H1 (cell line): Measurements from ENCODE around the gene RNASE4. TPM values are rescaled to one million over a fixed set of nuclear protein-coding genes. Genes with fewer than 3 reads are reported as not detected.
"Not testable (repeated sequence)": the region's sequence is repeated elsewhere in the genome, so short reads cannot be mapped to it uniquely, and the experiment has no call there.

Experiments
- CTCF ChIA-PET: fragments of 300-600 bp; sonication (Branson Sonifier 250); formaldehyde crosslinking; loops from one replicate; lab custom pipeline; 2021; ENCODE audit not compliant: partially characterized antibody; lab: Charles Lee
- POLR2A ChIA-PET: fragments of 300-600 bp; sonication (Branson Sonifier 250); formaldehyde crosslinking; loops from one replicate; lab custom pipeline; 2021; ENCODE audit warnings: inconsistent platforms; ENCODE audit not compliant: partially characterized antibody; lab: Charles Lee
- DNase-seq, 2 experiments: peaks; one replicate each; pipeline versions ENCODE4 v3.0.0 to v3.0.0-alpha.2; 2010 to 2022; ENCODE audit warnings: low spot score in 2 of 2, low read depth in 1 of 2, mixed read lengths in 1 of 2
- FAIRE-seq: peaks from 2 replicates; lab custom pipeline; 2011; peaks lifted over from hg19 to GRCh38; lab: Jason Lieb, UNC
- H2AFZ ChIP-seq: 2 replicates; pipeline ENCODE4 v1.8.1; 2012; ENCODE audit warnings: low read length, inconsistent platforms
- H2AK5ac ChIP-seq: 2 replicates; pipeline ENCODE4 v1.6.1; 2013; ENCODE audit warnings: low read depth, low read length
- H2BK120ac ChIP-seq: replicated peaks from 2 replicates; pipeline ENCODE3; 2013; ENCODE audit warnings: low read depth, low read length, inconsistent platforms
- H2BK12ac ChIP-seq: 2 replicates; pipeline ENCODE4 v1.6.1; 2013; ENCODE audit warnings: low read depth, low read length
- H2BK15ac ChIP-seq: 2 replicates; pipeline ENCODE4 v1.6.1; 2013; ENCODE audit warnings: low read length
- H2BK20ac ChIP-seq: 2 replicates; pipeline ENCODE4 v1.6.1; 2013; ENCODE audit warnings: low read length
- H2BK5ac ChIP-seq: 2 replicates; pipeline ENCODE4 v1.6.1; 2013; ENCODE audit warnings: low read depth, low read length
- H3K14ac ChIP-seq: 2 replicates; pipeline ENCODE4 v1.6.1; 2013; ENCODE audit warnings: inconsistent platforms; ENCODE audit not compliant: insufficient read length
- H3K18ac ChIP-seq: 2 replicates; pipeline ENCODE4 v1.6.1; 2013; ENCODE audit warnings: low read length; ENCODE audit errors: extremely low read depth
- H3K23ac ChIP-seq: 2 replicates; pipeline ENCODE4 v1.6.1; 2013; ENCODE audit warnings: inconsistent platforms; ENCODE audit not compliant: insufficient read length
- H3K23me2 ChIP-seq: 2 replicates; pipeline ENCODE4 v1.6.1; 2013; ENCODE audit warnings: low read depth, low read length
- H3K27ac ChIP-seq: 2 replicates; pipeline ENCODE4 v1.6.1; 2011; ENCODE audit warnings: low read depth, low read length, inconsistent platforms
- H3K27me3 ChIP-seq, 4 experiments: replicated peaks in 1 of 4; 1 replicate in 1 of 4; 2 replicates in 3 of 4; pipeline versions ENCODE4 v1.6.1 to v1.8.1; 2011 to 2013; ENCODE audit warnings: low read length in 3 of 4, mild to moderate bottlenecking in 3 of 4, inconsistent platforms in 2 of 4, mixed read lengths in 2 of 4, moderate library complexity in 1 of 4; ENCODE audit not compliant: control insufficient read depth in 3 of 4, insufficient read depth in 3 of 4; ENCODE audit errors: extremely low read depth in 1 of 4
- H3K36me3 ChIP-seq, 4 experiments: 2 replicates each; pipeline versions ENCODE4 v1.6.1 to v1.8.1; 2011 to 2013; ENCODE audit warnings: mild to moderate bottlenecking in 4 of 4, low read length in 3 of 4, moderate library complexity in 2 of 4, control low read depth in 1 of 4, inconsistent platforms in 1 of 4; ENCODE audit not compliant: insufficient read depth in 4 of 4, control insufficient read depth in 2 of 4
- H3K4ac ChIP-seq: replicated peaks from 2 replicates; pipeline ENCODE3; 2013; ENCODE audit warnings: low read length, low read depth, mixed read lengths, inconsistent platforms; ENCODE audit not compliant: insufficient read length
- H3K4me1 ChIP-seq, 4 experiments: replicated peaks in 1 of 4; 1 replicate in 1 of 4; 2 replicates in 3 of 4; pipeline versions ENCODE4 v1.6.1 to v1.8.1; 2011 to 2013; ENCODE audit warnings: low read length in 3 of 4, inconsistent platforms in 2 of 4, mixed read lengths in 1 of 4; ENCODE audit not compliant: insufficient read depth in 4 of 4, control insufficient read depth in 3 of 4
- H3K4me2 ChIP-seq, 2 experiments: 2 replicates each; pipeline versions ENCODE4 v1.6.1 to v1.8.1; 2011 to 2013; ENCODE audit warnings: low read depth in 2 of 2, low read length in 2 of 2, control low read depth in 1 of 2, inconsistent platforms in 1 of 2, mild to moderate bottlenecking in 1 of 2; ENCODE audit not compliant: insufficient read depth in 1 of 2
- H3K4me3 ChIP-seq, 4 experiments: fragments of 200-600, 300-600 bp in 1 of 4; sonication (generic), shearing (Covaris generic), sonication (Bioruptor Twin) in 1 of 4; 2 replicates each; pipeline versions ENCODE4 v1.5.1 to v1.8.1; 2011 to 2016; ENCODE audit warnings: low read length in 4 of 4, low read depth in 3 of 4, control low read depth in 2 of 4, inconsistent platforms in 2 of 4, mild to moderate bottlenecking in 2 of 4, mixed read lengths in 1 of 4, moderate library complexity in 1 of 4; ENCODE audit not compliant: insufficient read depth in 2 of 4; ENCODE audit errors: extremely low read depth in 1 of 4
- H3K56ac ChIP-seq: replicated peaks from 2 replicates; pipeline ENCODE3; 2013; ENCODE audit warnings: low read depth, mild to moderate bottlenecking, mixed read lengths, low read length, inconsistent platforms; ENCODE audit not compliant: insufficient read length
- H3K79me1 ChIP-seq: 2 replicates; pipeline ENCODE4 v1.6.1; 2013; ENCODE audit warnings: low read depth, low read length, control low read depth
- H3K79me2 ChIP-seq, 2 experiments: 2 replicates each; pipeline versions ENCODE4 v1.6.1 to v1.8.1; 2012 to 2013; ENCODE audit warnings: low read length in 2 of 2, mild to moderate bottlenecking in 2 of 2, inconsistent platforms in 1 of 2; ENCODE audit not compliant: insufficient read depth in 2 of 2, control insufficient read depth in 1 of 2
- H3K9ac ChIP-seq, 4 experiments: replicated peaks in 1 of 4; 1 replicate in 1 of 4; 2 replicates in 3 of 4; pipeline versions ENCODE4 v1.6.1 to v1.8.1; 2011 to 2013; ENCODE audit warnings: low read depth in 3 of 4, low read length in 3 of 4, control low read depth in 2 of 4, mild to moderate bottlenecking in 2 of 4, moderate library complexity in 2 of 4, inconsistent platforms in 1 of 4; ENCODE audit errors: extremely low read depth in 1 of 4
- H3K9me3 ChIP-seq, 2 experiments: 2 replicates each; pipeline versions ENCODE4 v1.6.1 to v1.8.1; 2012 to 2013; ENCODE audit warnings: mild to moderate bottlenecking in 2 of 2, moderate library complexity in 2 of 2, control low read depth in 1 of 2, inconsistent platforms in 1 of 2, low read depth in 1 of 2, low read length in 1 of 2, mixed read lengths in 1 of 2; ENCODE audit not compliant: insufficient read depth in 2 of 2
- H4K20me1 ChIP-seq, 2 experiments: replicated peaks in 1 of 2; 2 replicates each; pipeline versions ENCODE3 to v1.8.1; 2011 to 2013; ENCODE audit warnings: inconsistent platforms in 2 of 2, low read length in 2 of 2, mild to moderate bottlenecking in 1 of 2; ENCODE audit not compliant: insufficient read depth in 2 of 2, control insufficient read depth in 1 of 2
- H4K5ac ChIP-seq: 2 replicates; pipeline ENCODE4 v1.6.1; 2013; ENCODE audit warnings: low read length, low read depth, mixed read lengths, inconsistent platforms; ENCODE audit not compliant: insufficient read length
- H4K8ac ChIP-seq: 2 replicates; pipeline ENCODE4 v1.8.0; 2013; ENCODE audit warnings: mild to moderate bottlenecking, moderate library complexity, low read length, inconsistent platforms; ENCODE audit not compliant: insufficient read depth; ENCODE audit errors: extremely low read depth
- H4K91ac ChIP-seq: replicated peaks from 2 replicates; pipeline ENCODE3; 2013; ENCODE audit warnings: low read length, mixed read lengths, inconsistent platforms; ENCODE audit not compliant: insufficient read length
- JUN ChIP-seq: IDR thresholded peaks from 2 replicates; pipeline ENCODE4 v1.6.1; 2011; ENCODE audit warnings: low read depth, mild to moderate bottlenecking, improper control_type of control experiment, low read length
- POU5F1 ChIP-seq: IDR thresholded peaks from 2 replicates; pipeline ENCODE4 v1.6.1; 2011; ENCODE audit warnings: low read depth, mild to moderate bottlenecking, low read length, moderate library complexity
- SAP30 ChIP-seq: fragments of 300-600 bp; sonication (generic); IDR thresholded peaks from 2 replicates; pipeline ENCODE4 v1.7.1; 2012; ENCODE audit warnings: low read length, moderate library complexity, mild to moderate bottlenecking, inconsistent platforms; ENCODE audit not compliant: insufficient read depth, insufficient replicate concordance
- TEAD4 ChIP-seq: IDR thresholded peaks from 2 replicates; pipeline ENCODE4 v1.6.1; 2012; ENCODE audit warnings: low read depth, low read length, inconsistent platforms, mixed read lengths
- WGBS, 2 experiments: shearing (Covaris generic) in 1 of 2; methylation state at CpG; one replicate each; pipeline versions ENCODE4 v1.1.6 to v1.1.7; 2013 to 2015; ENCODE audit warnings: low lambda C conversion rate in 2 of 2, mixed read lengths in 2 of 2, inconsistent platforms in 1 of 2, low coverage in 1 of 2, missing lambda C conversion rate in 1 of 2; ENCODE audit not compliant: insufficient replicate concordance in 2 of 2, insufficient coverage in 1 of 2, insufficient read length in 1 of 2; ENCODE audit errors: extremely low coverage in 1 of 2, missing lambda C conversion rate in 1 of 2; 5-methylcytosine and 5-hydroxymethylcytosine counted together
- polyA plus RNA-seq, 7 experiments: library from polyadenylated mRNA; depleted of rRNA in 3 of 7; stranded (reverse) in 5 of 7; unstranded in 2 of 7; fragments of >200 nt in 5 of 7; fragments of 200-250 nt in 2 of 7; gene quantifications; 1 replicate in 5 of 7; 2 replicates in 1 of 7; 4 replicates in 1 of 7; pipeline versions ENCODE4 v1.2.1 to v1.2.3, GENCODE V29; 2011 to 2013; ENCODE audit warnings: missing spikeins in 2 of 7, mixed read lengths in 2 of 7
- total RNA-seq: library from RNA; stranded (reverse); fragmentation: NEBNext Ultra II Directional; extraction: Animal tissue kit (Norgen Biotek cat#: 25700); gene quantifications from 2 replicates; pipeline ENCODE4 v1.2.1, GENCODE V29; 2021

Gene RNASE4
- total and polyA plus RNA-seq, 2 of the 8 experiments (the other 6 are each of a cell fraction or from before 2014, with no cell fraction given): 0.61 to 3.5 TPM

GRCh38 chr14:20699931-20700330 lies 15.6 kb downstream of the RNASE4 start:
- no peak for FAIRE-seq
- no peaks in the 10 kb centered on the region; the same call in 1 of the 2 replicates for H3K79me1 ChIP-seq

GRCh38 chr14:20700965-20701364 lies 16.6 kb downstream of the RNASE4 start:
- FAIRE-seq: not testable (repeated sequence)
- CTCF ChIA-PET: interaction anchor here (0.7 to 2.1 kb wide), 8 partner anchors 57 to 172 kb away, joined by 3 to 14 read pairs (median 6); no protein-coding TSS in a partner anchor

More at GRCh38 chr14:20699931-20700330, 15.6 kb downstream of the RNASE4 start:
- no peak overlapping the region for H2AFZ ChIP-seq
- no peak overlapping the region for H3K56ac ChIP-seq
- no peaks in the 10 kb centered on the region for H3K79me2 ChIP-seq
- no peak overlapping the region for H3K18ac ChIP-seq
- ChIA-PET CTCF (interaction anchor here (0.6 to 2.1 kb wide), 14 partner anchors 11 to 271 kb away, joined by 3 to 14 read pairs (median 4); partner anchors contain the start of gene ANG), POLR2A (no interaction called here)
- TF ChIP-seq POU5F1 (no peak), JUN (no peak), TEAD4 (no peak), SAP30 (no peak)
- H2BK20ac ChIP-seq: no peak overlapping the region
- peaks cover 11 to 13% of the 10 kb centered on the region in 2 experiments for H3K9me3 ChIP-seq
- no peak overlapping the region for H2BK5ac ChIP-seq
- no peak overlapping the region for H2BK15ac ChIP-seq
- no peak overlapping the region for H3K4me3 ChIP-seq
- no peak overlapping the region for H3K4ac ChIP-seq
- H4K5ac ChIP-seq: no peak overlapping the region
- no peak overlapping the region for H3K23ac ChIP-seq
- no peak overlapping the region for H2BK120ac ChIP-seq
- H3K27ac ChIP-seq: no peak overlapping the region
- H3K4me2 ChIP-seq: no peak overlapping the region
- no peak for DNase-seq
- H3K9ac ChIP-seq: no peak overlapping the region
- H3K23me2 ChIP-seq: no peaks in the 10 kb centered on the region
- no peak overlapping the region for H3K14ac ChIP-seq
- H2BK12ac ChIP-seq: no peak overlapping the region
- no peak overlapping the region for H4K91ac ChIP-seq
- H3K4me1 ChIP-seq: no peaks in the 10 kb centered on the region; a peak in 1 of 7 replicates
- no peak overlapping the region for H2AK5ac ChIP-seq
- no peaks in the 10 kb centered on the region for H4K20me1 ChIP-seq
- peaks cover 0 to 7% (median 0%) of the 10 kb centered on the region in 4 experiments; a peak in 3 of 8 replicates for H3K36me3 ChIP-seq
- H3K27me3 ChIP-seq: no peaks in the 10 kb centered on the region
- no peak overlapping the region for H4K8ac ChIP-seq

More at GRCh38 chr14:20700965-20701364, 16.6 kb downstream of the RNASE4 start:
- H3K9ac ChIP-seq, H3K27me3 ChIP-seq, H2BK20ac ChIP-seq, H3K18ac ChIP-seq, H3K79me2 ChIP-seq, DNase-seq, H2BK120ac ChIP-seq, H3K4me3 ChIP-seq, H4K8ac ChIP-seq, H4K91ac ChIP-seq, H2AK5ac ChIP-seq, H3K79me1 ChIP-seq, H4K5ac ChIP-seq, H3K4me2 ChIP-seq, H2BK5ac ChIP-seq, H2AFZ ChIP-seq, H3K56ac ChIP-seq, H3K23me2 ChIP-seq, H3K14ac ChIP-seq, H3K23ac ChIP-seq, H3K27ac ChIP-seq, H2BK12ac ChIP-seq, H3K4me1 ChIP-seq, H3K4ac ChIP-seq, H4K20me1 ChIP-seq, POLR2A ChIA-PET, H2BK15ac ChIP-seq: not testable (repeated sequence)
- WGBS, 2 experiments: 95% methylated on average over 7 of the region's 7 CpGs; no CpG with 5 or more reads in 1 of the 2 experiments
- peaks cover 21 to 22% of the 10 kb centered on the region in 2 experiments for H3K9me3 ChIP-seq
- peaks cover 0 to 12% (median 0%) of the 10 kb centered on the region in 4 experiments; a peak in 3 of 8 replicates for H3K36me3 ChIP-seq
